CD8-positive, alpha-beta memory T cell (primary cell): ENCODE data around the gene PAQR4. TPM values are rescaled to one million over a fixed set of nuclear protein-coding genes. Genes with fewer than 3 reads are reported as not detected.
A peak's percentile ranks its signal among the peaks of the same experiment; 100 is the strongest.

Source experiments
- CTCF ChIA-PET: fragments of 350-600 bp; sonication (Branson Sonifier 250); formaldehyde crosslinking; loops from one replicate; lab custom pipeline; 2021; ENCODE audit warnings: antibody characterized with exemption; lab: Charles Lee
- POLR2A ChIA-PET: fragments of 350-600 bp; sonication (Branson Sonifier 250); formaldehyde crosslinking; loops from one replicate; lab custom pipeline; 2021; ENCODE audit warnings: antibody characterized with exemption; lab: Charles Lee
- DNase-seq, 5 donors: peaks; one replicate each; pipeline versions ENCODE4 v3.0.0 to v3.0.0-alpha.2; 2020 to 2022; ENCODE audit warnings: mixed read lengths in 1 of 5
- H3K27ac ChIP-seq: one replicate; pipeline ENCODE4 v1.7.0; 2013; ENCODE audit warnings: low read depth, mild to moderate bottlenecking, low read length, moderate library complexity
- H3K27me3 ChIP-seq: 2 replicates; pipeline ENCODE4 v1.7.0; 2013; ENCODE audit warnings: low read length, mild to moderate bottlenecking; ENCODE audit not compliant: insufficient read depth, poor library complexity, severe bottlenecking
- H3K36me3 ChIP-seq: 2 replicates; pipeline ENCODE4 v1.7.0; 2013; ENCODE audit warnings: mild to moderate bottlenecking, low read length, moderate library complexity; ENCODE audit not compliant: insufficient read depth
- H3K4me1 ChIP-seq: 2 replicates; pipeline ENCODE4 v1.7.0; 2013; ENCODE audit warnings: mild to moderate bottlenecking, low read length, moderate library complexity; ENCODE audit not compliant: insufficient read depth
- H3K4me3 ChIP-seq: 2 replicates; pipeline ENCODE4 v1.7.0; 2013; ENCODE audit warnings: mild to moderate bottlenecking, low read length
- H3K9me3 ChIP-seq: 2 replicates; pipeline ENCODE4 v1.7.0; 2013; ENCODE audit warnings: mild to moderate bottlenecking, low read length
- H3K27ac Mint-ChIP-seq, 8 donors: one replicate each; pipeline ENCODE4 v1.8.0; 2020 to 2021; ENCODE audit warnings: mixed read lengths in 8 of 8, mild to moderate bottlenecking in 6 of 8, inconsistent platforms in 3 of 8, moderate library complexity in 3 of 8
- H3K27me3 Mint-ChIP-seq, 2 donors: one replicate each; pipeline ENCODE4 v1.8.0; 2020 to 2021; ENCODE audit warnings: mixed read lengths in 2 of 2, mild to moderate bottlenecking in 1 of 2, moderate library complexity in 1 of 2
- H3K36me3 Mint-ChIP-seq, 3 donors: one replicate each; pipeline ENCODE4 v1.8.0; 2020 to 2021; ENCODE audit warnings: mixed read lengths in 3 of 3, inconsistent platforms in 1 of 3, mild to moderate bottlenecking in 1 of 3
- H3K4me1 Mint-ChIP-seq, 3 donors: one replicate each; pipeline ENCODE4 v1.8.0; 2020 to 2021; ENCODE audit warnings: mixed read lengths in 3 of 3, inconsistent platforms in 1 of 3, mild to moderate bottlenecking in 1 of 3
- H3K4me3 Mint-ChIP-seq, 7 donors: one replicate each; pipeline ENCODE4 v1.8.0; 2020 to 2021; ENCODE audit warnings: mixed read lengths in 7 of 7, mild to moderate bottlenecking in 6 of 7, moderate library complexity in 4 of 7, inconsistent platforms in 2 of 7
- H3K9me3 Mint-ChIP-seq, 5 donors: one replicate each; pipeline ENCODE4 v1.8.0; 2020 to 2022; ENCODE audit warnings: mixed read lengths in 5 of 5, mild to moderate bottlenecking in 3 of 5, moderate library complexity in 2 of 5, inconsistent platforms in 1 of 5
- polyA plus RNA-seq: library from polyadenylated mRNA; unstranded; fragments of 300-500 nt; fragmentation: Illumina TruSeq; gene quantifications from one replicate; pipeline ENCODE4 v1.2.3, GENCODE V29; 2021
- total RNA-seq, 2 experiments: library from RNA; stranded (reverse); gene quantifications; one replicate each; pipeline ENCODE4 v1.2.3, GENCODE V29; 2021

Gene PAQR4
- total and polyA plus RNA-seq, 3 experiments from 2014 or later = 1.5 to 39.0 (median 38.7) TPM

GRCh38 chr16:2969545-2970521 lies 685 bp downstream of the PAQR4 start:
- Histone ChIP-seq H3K27me3 (peaks cover 26% of the 10 kb centered on the region), H3K27ac (peak overlapping the region; percentile 39), H3K4me3 (peak overlapping the region; percentile 71), H3K9me3 (no peaks in the 10 kb centered on the region), H3K36me3 (no peaks in the 10 kb centered on the region), H3K4me1 (peaks cover 27% of the 10 kb centered on the region)
- Mint-ChIP-seq H3K9me3 (no peaks in the 10 kb centered on the region), H3K4me3 (peak overlapping the region; percentile 15 to 88 (median 64)), H3K27ac (no peak overlapping the region), H3K4me1 (peaks cover 10 to 35% (median 11%) of the 10 kb centered on the region in 3 donors), H3K36me3 (no peaks in the 10 kb centered on the region), H3K27me3 (peaks cover 11 to 24% of the 10 kb centered on the region in 2 donors)
- ChIA-PET POLR2A (no interaction called here), CTCF (interaction anchor here (0.7 to 1.4 kb wide), 3 partner anchors 9 to 11 kb away, joined by 3 to 4 read pairs (median 3); partner anchors contain the start of gene PKMYT1)
- peak; percentile 40 to 71 (median 55) for DNase-seq

GRCh38 chr16:2970563-2970962 lies 1.4 kb downstream of the PAQR4 start:
- no peaks in the 10 kb centered on the region for H3K36me3 Mint-ChIP-seq
- H3K4me3 ChIP-seq = peak overlapping the region; percentile 71
- H3K4me3 Mint-ChIP-seq = peak overlapping the region; percentile 43 to 83 (median 65)
- peaks cover 22% of the 10 kb centered on the region for H3K4me1 ChIP-seq
- H3K27me3 ChIP-seq = peaks cover 22% of the 10 kb centered on the region
- H3K27ac Mint-ChIP-seq = peak overlapping the region in 1 of 8 donors; percentile 24
- H3K4me1 Mint-ChIP-seq = peaks cover 6 to 28% (median 11%) of the 10 kb centered on the region in 3 donors
- no peaks in the 10 kb centered on the region for H3K9me3 Mint-ChIP-seq
- ChIA-PET CTCF (interaction anchor here (1.4 kb wide), 1 partner anchor 10 kb away, joined by 3 read pairs; the partner anchor contains the start of gene PKMYT1), POLR2A (no interaction called here)
- H3K36me3 ChIP-seq = no peaks in the 10 kb centered on the region
- DNase-seq = no peak
- peaks cover 6 to 21% of the 10 kb centered on the region in 2 donors for H3K27me3 Mint-ChIP-seq
- H3K9me3 ChIP-seq = no peaks in the 10 kb centered on the region
- H3K27ac ChIP-seq = peak overlapping the region; percentile 39

- no peak overlapping the region for H3K27ac ChIP-seq
- POLR2A ChIA-PET = no interaction called here
- Mint-ChIP-seq H3K27ac (no peak overlapping the region), H3K4me1 (peaks cover 6 to 23% (median 11%) of the 10 kb centered on the region in 3 donors), H3K9me3 (no peaks in the 10 kb centered on the region), H3K36me3 (no peaks in the 10 kb centered on the region), H3K27me3 (peaks cover 6 to 18% of the 10 kb centered on the region in 2 donors), H3K4me3 (peak overlapping the region; percentile 43 to 83 (median 65))
- no peak overlapping the region for H3K4me3 ChIP-seq
- peaks cover 15% of the 10 kb centered on the region for H3K27me3 ChIP-seq
- no peaks in the 10 kb centered on the region for H3K36me3 ChIP-seq
- no peak for DNase-seq
- H3K9me3 ChIP-seq = no peaks in the 10 kb centered on the region
- CTCF ChIA-PET = interaction anchor here (0.6 to 1.4 kb wide), 2 partner anchors 10 to 31 kb away, joined by 3 read pairs; partner anchors contain the start of gene PKMYT1
- H3K4me1 ChIP-seq = peaks cover 16% of the 10 kb centered on the region
Observed at GRCh38 chr16:2971134-2971984, 2.2 kb downstream of the PAQR4 start.

GRCh38 chr16:2971985-2972784 lies 3.0 kb downstream of the PAQR4 start:
- CTCF ChIA-PET = interaction anchor here (0.6 kb wide), 1 partner anchor 31 kb away, joined by 3 read pairs; no protein-coding TSS in a partner anchor
- Histone ChIP-seq H3K4me3 (no peak overlapping the region), H3K36me3 (no peaks in the 10 kb centered on the region), H3K4me1 (peaks cover 16% of the 10 kb centered on the region), H3K27ac (no peak overlapping the region), H3K27me3 (peaks cover 15% of the 10 kb centered on the region), H3K9me3 (no peaks in the 10 kb centered on the region)
- no peak overlapping the region for H3K27ac Mint-ChIP-seq
- H3K36me3 Mint-ChIP-seq = no peaks in the 10 kb centered on the region
- POLR2A ChIA-PET = no interaction called here
- H3K4me1 Mint-ChIP-seq = peaks cover 6 to 23% (median 11%) of the 10 kb centered on the region in 3 donors
- peak overlapping the region in 4 of 7 donors; percentile 20 to 76 (median 52) for H3K4me3 Mint-ChIP-seq
- H3K9me3 Mint-ChIP-seq = no peaks in the 10 kb centered on the region
- H3K27me3 Mint-ChIP-seq = peaks cover 6 to 22% of the 10 kb centered on the region in 2 donors
- DNase-seq = no peak

- no peaks in the 10 kb centered on the region for H3K36me3 Mint-ChIP-seq
- ChIA-PET POLR2A (no interaction called here), CTCF (interaction anchor here (1.2 kb wide), 1 partner anchor 56 kb away, joined by 3 read pairs; no protein-coding TSS in a partner anchor)
- DNase-seq = no peak
- Histone ChIP-seq H3K4me1 (peaks cover 14% of the 10 kb centered on the region), H3K27ac (no peak overlapping the region), H3K9me3 (no peaks in the 10 kb centered on the region), H3K4me3 (no peak overlapping the region), H3K36me3 (no peaks in the 10 kb centered on the region), H3K27me3 (peaks cover 8% of the 10 kb centered on the region)
- peaks cover 4 to 19% of the 10 kb centered on the region in 2 donors for H3K27me3 Mint-ChIP-seq
- no peak overlapping the region for H3K4me3 Mint-ChIP-seq
- H3K27ac Mint-ChIP-seq = no peak overlapping the region
- H3K4me1 Mint-ChIP-seq = peaks cover 6 to 20% (median 10%) of the 10 kb centered on the region in 3 donors
- no peaks in the 10 kb centered on the region for H3K9me3 Mint-ChIP-seq
Observed at GRCh38 chr16:2973093-2973492, 3.9 kb downstream of the PAQR4 start.

GRCh38 chr16:2973605-2974318 lies 4.6 kb downstream of the PAQR4 start:
- peaks cover 7% of the 10 kb centered on the region for H3K4me1 ChIP-seq
- H3K27me3 ChIP-seq = peaks cover 2% of the 10 kb centered on the region
- no peak overlapping the region for H3K27ac ChIP-seq
- H3K36me3 ChIP-seq = no peaks in the 10 kb centered on the region
- Mint-ChIP-seq H3K4me1 (peaks cover 2 to 13% (median 3%) of the 10 kb centered on the region in 3 donors), H3K9me3 (no peaks in the 10 kb centered on the region), H3K4me3 (no peak overlapping the region), H3K36me3 (no peaks in the 10 kb centered on the region), H3K27me3 (peaks cover 0 to 12% of the 10 kb centered on the region in 2 donors), H3K27ac (no peak overlapping the region)
- no peaks in the 10 kb centered on the region for H3K9me3 ChIP-seq
- ChIA-PET CTCF (interaction anchor here (1.2 kb wide), 1 partner anchor 55 kb away, joined by 3 read pairs; no protein-coding TSS in a partner anchor), POLR2A (no interaction called here)
- H3K4me3 ChIP-seq = no peak overlapping the region
- DNase-seq = no peak
